Measurements from ENCODE around the gene PAK4. TPM values are rescaled to one million over a fixed set of nuclear protein-coding genes. Genes with fewer than 3 reads are reported as not detected.
"Not testable (repeated sequence)": the region's sequence is repeated elsewhere in the genome, so short reads cannot be mapped to it uniquely, and the experiment has no call there.

Gene PAK4
- total RNA-seq, 1 donor from 2014 or later: 52.1 TPM

DNA sequence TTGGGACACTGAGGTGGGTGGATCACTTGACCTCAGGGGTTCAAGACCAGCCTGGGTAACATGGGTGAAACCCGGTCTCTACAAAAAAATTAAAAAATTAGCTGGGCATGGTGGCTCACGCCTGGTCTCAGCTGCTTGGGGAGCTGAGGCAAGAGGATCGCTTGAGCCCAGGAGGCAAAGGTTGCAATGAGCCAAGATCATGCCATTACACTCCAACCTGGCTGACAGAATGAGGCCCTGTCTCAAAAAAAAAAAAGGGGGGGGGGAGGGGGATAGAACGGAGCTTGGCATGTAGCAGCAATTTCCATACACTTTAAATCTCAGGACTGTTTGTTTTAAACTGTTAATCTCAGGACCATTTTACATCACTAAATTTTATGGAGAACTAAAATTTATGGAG lies 39.2 kb upstream of the PAK4 start:
- peaks cover 7% of the 10 kb centered on the region for H3K4me1 Mint-ChIP-seq (ENCODE audit: unreplicated experiment)
- H3K9me3 Mint-ChIP-seq: no peaks in the 10 kb centered on the region
- no peak for DNase-seq (ENCODE audit: extremely low spot score, unreplicated experiment)
- H3K27ac Mint-ChIP-seq: no peak overlapping the region
- H3K36me3 Mint-ChIP-seq: no peaks in the 10 kb centered on the region
- peaks cover 64% of the 10 kb centered on the region for H3K27me3 Mint-ChIP-seq
- TF ChIP-seq, protein P1, sequence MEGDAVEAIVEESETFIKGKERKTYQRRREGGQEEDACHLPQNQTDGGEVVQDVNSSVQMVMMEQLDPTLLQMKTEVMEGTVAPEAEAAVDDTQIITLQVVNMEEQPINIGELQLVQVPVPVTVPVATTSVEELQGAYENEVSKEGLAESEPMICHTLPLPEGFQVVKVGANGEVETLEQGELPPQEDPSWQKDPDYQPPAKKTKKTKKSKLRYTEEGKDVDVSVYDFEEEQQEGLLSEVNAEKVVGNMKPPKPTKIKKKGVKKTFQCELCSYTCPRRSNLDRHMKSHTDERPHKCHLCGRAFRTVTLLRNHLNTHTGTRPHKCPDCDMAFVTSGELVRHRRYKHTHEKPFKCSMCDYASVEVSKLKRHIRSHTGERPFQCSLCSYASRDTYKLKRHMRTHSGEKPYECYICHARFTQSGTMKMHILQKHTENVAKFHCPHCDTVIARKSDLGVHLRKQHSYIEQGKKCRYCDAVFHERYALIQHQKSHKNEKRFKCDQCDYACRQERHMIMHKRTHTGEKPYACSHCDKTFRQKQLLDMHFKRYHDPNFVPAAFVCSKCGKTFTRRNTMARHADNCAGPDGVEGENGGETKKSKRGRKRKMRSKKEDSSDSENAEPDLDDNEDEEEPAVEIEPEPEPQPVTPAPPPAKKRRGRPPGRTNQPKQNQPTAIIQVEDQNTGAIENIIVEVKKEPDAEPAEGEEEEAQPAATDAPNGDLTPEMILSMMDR (conservative IDR thresholded peaks at IDR 0.05): no peak
- no peak overlapping the region for H3K4me3 Mint-ChIP-seq

DNA sequence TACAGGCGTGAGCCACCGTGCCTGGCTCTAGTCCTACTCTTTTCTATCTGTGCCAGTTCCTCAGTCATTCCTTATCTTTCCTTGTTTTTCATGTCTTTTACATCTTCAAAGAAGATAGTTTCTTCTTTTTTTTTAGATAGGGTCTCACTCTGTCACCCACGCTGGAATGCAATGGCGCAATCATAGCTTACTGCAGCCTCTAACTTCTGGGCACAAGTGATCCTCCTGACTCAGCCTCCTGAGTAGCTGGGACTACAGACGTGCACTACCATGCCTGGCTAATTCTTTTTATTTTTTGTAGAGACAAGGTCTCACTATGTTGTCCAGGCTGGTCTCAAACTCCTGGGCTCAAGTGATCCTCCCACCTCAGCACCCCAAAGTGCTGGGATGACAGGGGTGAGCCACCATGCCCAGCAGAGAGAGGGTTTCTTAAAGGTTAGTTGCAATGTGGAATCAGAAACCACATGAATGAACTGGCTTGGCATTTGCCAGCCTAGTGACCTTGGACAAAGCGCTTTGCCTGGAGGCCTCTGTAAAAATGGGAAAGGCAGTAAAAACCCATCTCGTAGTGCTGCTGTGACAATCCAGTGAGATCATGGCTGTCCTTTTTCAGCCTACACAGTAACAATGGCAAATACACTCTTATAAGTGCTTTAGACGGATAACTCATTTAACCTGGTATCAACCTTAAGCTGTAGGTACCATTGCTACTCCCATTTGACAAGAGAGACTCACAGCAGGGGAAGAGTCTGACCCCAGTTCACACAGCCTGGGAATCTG lies 37.5 kb upstream of the PAK4 start:
- DNase-seq (ENCODE audit: extremely low spot score, unreplicated experiment): no peak
- TF ChIP-seq, protein P1 (conservative IDR thresholded peaks at IDR 0.05): no peak
- no peak overlapping the region for H3K4me3 Mint-ChIP-seq
- peaks cover 55% of the 10 kb centered on the region for H3K27me3 Mint-ChIP-seq
- no peaks in the 10 kb centered on the region for H3K36me3 Mint-ChIP-seq
- no peak overlapping the region for H3K27ac Mint-ChIP-seq
- peaks cover 4% of the 10 kb centered on the region for H3K4me1 Mint-ChIP-seq (ENCODE audit: unreplicated experiment)
- no peaks in the 10 kb centered on the region for H3K9me3 Mint-ChIP-seq

DNA sequence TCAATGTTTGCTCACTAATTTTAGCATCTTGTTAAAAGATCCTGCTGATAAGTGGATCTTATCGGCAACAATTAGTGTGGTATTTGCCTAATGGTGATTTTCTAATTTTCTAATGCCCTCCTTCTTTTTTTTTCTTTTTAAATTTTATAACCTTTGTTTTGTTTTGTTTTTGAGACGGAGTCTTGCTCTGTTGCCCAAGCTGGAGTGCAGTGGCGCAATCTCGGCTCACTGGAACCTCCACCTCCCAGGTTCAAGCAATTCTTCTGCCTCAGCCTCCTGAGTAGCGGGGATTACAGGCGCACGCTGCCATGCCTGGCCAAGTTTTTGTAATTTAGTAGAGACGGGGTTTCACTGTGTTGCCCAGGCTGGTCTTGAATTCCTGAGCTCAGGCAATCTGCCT lies 35.6 kb upstream of the PAK4 start:
- peaks cover 48% of the 10 kb centered on the region for H3K27me3 Mint-ChIP-seq
- not testable (repeated sequence) for H3K36me3 Mint-ChIP-seq; H3K9me3 Mint-ChIP-seq; H3K4me1 Mint-ChIP-seq (ENCODE audit: unreplicated experiment); DNase-seq (ENCODE audit: extremely low spot score, unreplicated experiment); H3K27ac Mint-ChIP-seq; H3K4me3 Mint-ChIP-seq

DNA sequence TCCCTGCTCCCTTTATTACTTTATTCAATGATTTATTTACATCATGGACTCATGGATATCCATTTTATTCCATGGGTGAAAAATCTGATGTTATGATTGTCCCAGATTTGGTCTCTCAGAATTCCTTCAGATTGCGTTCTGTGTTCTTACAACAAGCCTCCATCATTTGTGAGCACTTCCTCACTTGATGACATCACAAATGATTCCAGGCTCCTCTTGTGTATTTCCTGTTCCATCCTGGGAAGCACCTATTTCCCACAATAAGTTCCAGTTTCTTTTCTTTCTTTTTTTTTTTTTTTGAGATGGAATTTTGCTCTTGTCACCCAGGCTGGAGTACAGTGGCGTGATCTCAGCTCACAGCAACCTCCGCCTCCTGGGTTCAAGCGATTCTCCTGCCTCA lies 34.7 kb upstream of the PAK4 start:
- Mint-ChIP-seq H3K27me3 (peaks cover 39% of the 10 kb centered on the region), H3K9me3 (no peaks in the 10 kb centered on the region), H3K36me3 (no peaks in the 10 kb centered on the region), H3K4me1 (ENCODE audit: unreplicated experiment) (no peaks in the 10 kb centered on the region), H3K4me3 (no peak overlapping the region), H3K27ac (no peak overlapping the region)
- no peak for DNase-seq (ENCODE audit: extremely low spot score, unreplicated experiment)
- TF ChIP-seq, protein P1 (conservative IDR thresholded peaks at IDR 0.05): no peak

DNA sequence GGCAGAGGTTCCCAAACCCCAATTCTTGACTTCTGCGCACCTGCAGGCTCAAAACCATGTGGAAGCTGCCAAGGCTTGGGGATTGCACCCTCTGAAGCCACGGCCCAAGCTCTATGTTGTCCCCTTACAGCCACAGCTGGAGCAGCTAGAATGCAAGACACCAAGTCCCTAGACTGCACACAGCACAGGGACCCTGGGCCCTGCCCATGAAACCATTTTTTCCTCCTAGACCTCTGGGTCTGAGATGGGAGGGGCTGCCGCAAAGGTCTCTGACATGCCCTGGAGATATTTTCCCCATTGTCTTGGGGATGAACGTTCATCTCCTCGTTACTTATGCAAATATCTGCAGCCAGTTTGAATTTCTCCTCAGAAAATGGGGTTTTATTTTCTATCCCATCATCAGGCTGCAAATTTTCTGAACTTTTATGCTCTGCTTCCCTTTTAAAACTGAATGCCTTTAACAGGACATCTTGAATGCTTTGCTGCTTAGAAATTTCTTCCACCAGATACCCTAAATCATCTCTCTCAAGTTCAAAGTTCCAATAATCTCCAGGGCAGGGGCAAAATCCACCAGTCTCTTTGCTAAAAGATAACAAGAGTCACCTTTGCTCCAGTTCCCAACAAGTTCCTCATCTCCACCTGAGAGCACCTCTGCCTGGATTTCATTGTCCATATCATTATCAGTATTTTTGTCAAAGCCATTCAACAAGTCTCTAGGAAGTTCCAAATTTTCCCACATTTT lies 29.6 kb upstream of the PAK4 start:
- H3K27me3 Mint-ChIP-seq: peaks cover 16% of the 10 kb centered on the region
- not testable (repeated sequence) for H3K4me3 Mint-ChIP-seq; H3K27ac Mint-ChIP-seq; H3K36me3 Mint-ChIP-seq; H3K4me1 Mint-ChIP-seq (ENCODE audit: unreplicated experiment); H3K9me3 Mint-ChIP-seq; DNase-seq (ENCODE audit: extremely low spot score, unreplicated experiment)

DNA sequence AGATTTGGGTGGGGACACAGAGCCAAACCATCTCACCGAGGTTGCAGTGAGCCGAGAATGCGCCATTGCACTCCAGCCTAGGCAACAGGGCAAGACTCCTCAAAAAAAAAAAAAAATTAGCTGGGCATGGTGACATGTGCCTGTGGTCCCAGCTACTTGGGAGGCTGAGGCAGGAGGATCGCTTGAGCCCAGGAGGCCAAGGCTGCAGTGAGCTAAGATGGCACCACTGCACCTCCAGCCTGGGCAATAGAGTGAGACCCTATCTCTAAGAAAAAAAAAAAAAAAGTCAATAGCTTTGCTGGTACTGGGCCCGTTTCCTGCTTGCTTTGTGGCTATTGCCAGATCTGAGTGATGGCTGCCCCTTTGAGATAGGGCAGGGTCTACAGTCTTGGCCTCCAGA lies 28.3 kb upstream of the PAK4 start:
- Mint-ChIP-seq H3K36me3 (no peaks in the 10 kb centered on the region), H3K27me3 (peaks cover 16% of the 10 kb centered on the region), H3K27ac (no peak overlapping the region), H3K4me1 (ENCODE audit: unreplicated experiment) (no peaks in the 10 kb centered on the region), H3K9me3 (no peaks in the 10 kb centered on the region), H3K4me3 (no peak overlapping the region)
- TF ChIP-seq, protein P1 (conservative IDR thresholded peaks at IDR 0.05): no peak
- DNase-seq (ENCODE audit: extremely low spot score, unreplicated experiment): no peak

Data from type B pancreatic cell (in vitro differentiated cells).